Spinal cord (tissue), 10 donors: Measurements from ENCODE around the gene ALPK1. TPM values are rescaled to one million over a fixed set of nuclear protein-coding genes. Genes with fewer than 3 reads are reported as not detected.
A peak's percentile ranks its signal among the peaks of the same experiment; 100 is the strongest.

Experiments
- DNase-seq, 6 donors: peaks; one replicate each; pipeline versions ENCODE4 v3.0.0 to v3.0.0-alpha.2; 2013 to 2015; ENCODE audit warnings: low spot score in 6 of 6, low read depth in 4 of 6
- H3K27ac ChIP-seq: one replicate; pipeline ENCODE4 v1.5.1; 2013; ENCODE audit warnings: low read depth, low read length, control low read depth
- H3K27me3 ChIP-seq: one replicate; pipeline ENCODE4 v1.6.1; 2013; ENCODE audit warnings: low read length; ENCODE audit not compliant: control insufficient read depth, insufficient read depth
- H3K36me3 ChIP-seq: one replicate; pipeline ENCODE4 v1.6.1; 2013; ENCODE audit warnings: low read length; ENCODE audit not compliant: control insufficient read depth, insufficient read depth
- H3K4me1 ChIP-seq: one replicate; pipeline ENCODE4 v1.6.1; 2013; ENCODE audit warnings: low read length; ENCODE audit not compliant: control insufficient read depth, insufficient read depth
- H3K4me3 ChIP-seq: one replicate; pipeline ENCODE4 v1.5.1; 2013; ENCODE audit warnings: low read depth, low read length, control low read depth
- H3K9me3 ChIP-seq: one replicate; pipeline ENCODE4 v1.6.1; 2013; ENCODE audit warnings: low read length; ENCODE audit not compliant: control insufficient read depth, insufficient read depth
- WGBS: methylation state at CpG from one replicate; pipeline ENCODE4 v1.1.5; 2013; ENCODE audit warnings: missing lambda C conversion rate; ENCODE audit not compliant: insufficient coverage; 5-methylcytosine and 5-hydroxymethylcytosine counted together
- polyA plus RNA-seq, 2 donors: library from polyadenylated mRNA; unstranded; fragments of 120-200 nt; gene quantifications; one replicate each; pipeline ENCODE4 v1.2.1, GENCODE V29; 2013; ENCODE audit not compliant: insufficient read length in 2 of 2
- total RNA-seq, 2 donors: library from RNA; depleted of rRNA in 1 of 2; stranded (reverse); fragments of 120-200 nt in 1 of 2; fragments of >200 nt in 1 of 2; gene quantifications; one replicate each; pipeline versions ENCODE4 v1.2.3 to v1.2.4, GENCODE V29; 2013 to 2014
- donor health status: healthy.

ALPK1 gene
- total and polyA plus RNA-seq, 4 donors = 3.8 to 15.2 (median 10.0) TPM

- DNase-seq = peak; percentile 59 to 93 (median 70)
- Histone ChIP-seq H3K27me3 (peaks cover 32% of the 10 kb centered on the region), H3K4me3 (no peak overlapping the region), H3K36me3 (no peaks in the 10 kb centered on the region), H3K9me3 (no peaks in the 10 kb centered on the region), H3K4me1 (peaks cover 6% of the 10 kb centered on the region), H3K27ac (peak overlapping the region; percentile 79)
- 29% methylated on average over 6 of the region's 11 CpGs for WGBS
These were observed 106.2 kb downstream of the ALPK1 start for GRCh38 chr4:112403101-112403945.

GRCh38 chr4:112410364-112410763 lies 113.2 kb downstream of the ALPK1 start:
- Histone ChIP-seq H3K4me3 (no peak overlapping the region), H3K9me3 (no peaks in the 10 kb centered on the region), H3K36me3 (no peaks in the 10 kb centered on the region), H3K27ac (no peak overlapping the region), H3K27me3 (peaks cover 34% of the 10 kb centered on the region), H3K4me1 (peaks cover 7% of the 10 kb centered on the region)
- no CpG with 5 or more reads among the region's 2 CpGs for WGBS
- peak in 1 of 6 donors; percentile 27 for DNase-seq

- no CpG with 5 or more reads among the region's 7 CpGs for WGBS
- Histone ChIP-seq H3K4me1 (peaks cover 7% of the 10 kb centered on the region), H3K27me3 (peaks cover 34% of the 10 kb centered on the region), H3K4me3 (no peak overlapping the region), H3K9me3 (no peaks in the 10 kb centered on the region), H3K27ac (no peak overlapping the region), H3K36me3 (no peaks in the 10 kb centered on the region)
- DNase-seq = no peak
These were observed 113.6 kb downstream of the ALPK1 start for GRCh38 chr4:112410804-112411203.

GRCh38 chr4:112411781-112412550 lies 114.8 kb downstream of the ALPK1 start:
- H3K36me3 ChIP-seq = no peaks in the 10 kb centered on the region
- peak in 2 of 6 donors; percentile 57 to 70 for DNase-seq
- H3K4me3 ChIP-seq = no peak overlapping the region
- peaks cover 7% of the 10 kb centered on the region for H3K4me1 ChIP-seq
- peaks cover 27% of the 10 kb centered on the region for H3K27me3 ChIP-seq
- WGBS = 31% methylated on average over 25 of the region's 32 CpGs
- H3K27ac ChIP-seq = peak overlapping the region; percentile 16
- H3K9me3 ChIP-seq = no peaks in the 10 kb centered on the region

- no peak overlapping the region for H3K27ac ChIP-seq
- no peaks in the 10 kb centered on the region for H3K9me3 ChIP-seq
- H3K27me3 ChIP-seq = peaks cover 24% of the 10 kb centered on the region
- DNase-seq = no peak
- no peaks in the 10 kb centered on the region for H3K36me3 ChIP-seq
- peaks cover 5% of the 10 kb centered on the region for H3K4me1 ChIP-seq
- WGBS = no CpG with 5 or more reads among the region's 3 CpGs
- no peak overlapping the region for H3K4me3 ChIP-seq
These were observed 119.3 kb downstream of the ALPK1 start for GRCh38 chr4:112416464-112416863.

- Histone ChIP-seq H3K9me3 (no peaks in the 10 kb centered on the region), H3K36me3 (no peaks in the 10 kb centered on the region), H3K4me1 (no peaks in the 10 kb centered on the region), H3K27ac (no peak overlapping the region), H3K4me3 (no peak overlapping the region), H3K27me3 (peaks cover 19% of the 10 kb centered on the region)
- WGBS = 68% methylated on average over 10 of the region's 10 CpGs
- DNase-seq = no peak
These were observed 120.9 kb downstream of the ALPK1 start for GRCh38 chr4:112418092-112418491.

GRCh38 chr4:112421911-112422310 lies 124.7 kb downstream of the ALPK1 start:
- Histone ChIP-seq H3K27ac (no peak overlapping the region), H3K4me1 (no peaks in the 10 kb centered on the region), H3K9me3 (no peaks in the 10 kb centered on the region), H3K27me3 (peaks cover 19% of the 10 kb centered on the region), H3K4me3 (no peak overlapping the region), H3K36me3 (no peaks in the 10 kb centered on the region)
- DNase-seq = no peak
- 92% methylated on average over 2 of the region's 7 CpGs for WGBS

- Histone ChIP-seq H3K36me3 (no peaks in the 10 kb centered on the region), H3K9me3 (no peaks in the 10 kb centered on the region), H3K27ac (no peak overlapping the region), H3K4me1 (no peaks in the 10 kb centered on the region), H3K4me3 (no peak overlapping the region), H3K27me3 (peaks cover 19% of the 10 kb centered on the region)
- WGBS = 83% methylated on average over 1 of the region's 2 CpGs
- no peak for DNase-seq
These were observed 125.5 kb downstream of the ALPK1 start for GRCh38 chr4:112422644-112423043.

- no peaks in the 10 kb centered on the region for H3K4me1 ChIP-seq
- H3K27me3 ChIP-seq = peaks cover 14% of the 10 kb centered on the region
- no peaks in the 10 kb centered on the region for H3K36me3 ChIP-seq
- no peak for DNase-seq
- no peak overlapping the region for H3K27ac ChIP-seq
- no peak overlapping the region for H3K4me3 ChIP-seq
- no CpG with 5 or more reads among the region's 1 CpG for WGBS
- no peaks in the 10 kb centered on the region for H3K9me3 ChIP-seq
These were observed 126.4 kb downstream of the ALPK1 start for GRCh38 chr4:112423591-112423990.
